HG03460 (cell line): ENCODE results near the gene RACK1.

ENCODE experiments used
- ATAC-seq: cut with Tn5 transposase; IDR thresholded peaks from one replicate; pipeline ENCODE4 v1.9.1; 2021; ENCODE audit not compliant: unreplicated experiment

RACK1 gene

DNA sequence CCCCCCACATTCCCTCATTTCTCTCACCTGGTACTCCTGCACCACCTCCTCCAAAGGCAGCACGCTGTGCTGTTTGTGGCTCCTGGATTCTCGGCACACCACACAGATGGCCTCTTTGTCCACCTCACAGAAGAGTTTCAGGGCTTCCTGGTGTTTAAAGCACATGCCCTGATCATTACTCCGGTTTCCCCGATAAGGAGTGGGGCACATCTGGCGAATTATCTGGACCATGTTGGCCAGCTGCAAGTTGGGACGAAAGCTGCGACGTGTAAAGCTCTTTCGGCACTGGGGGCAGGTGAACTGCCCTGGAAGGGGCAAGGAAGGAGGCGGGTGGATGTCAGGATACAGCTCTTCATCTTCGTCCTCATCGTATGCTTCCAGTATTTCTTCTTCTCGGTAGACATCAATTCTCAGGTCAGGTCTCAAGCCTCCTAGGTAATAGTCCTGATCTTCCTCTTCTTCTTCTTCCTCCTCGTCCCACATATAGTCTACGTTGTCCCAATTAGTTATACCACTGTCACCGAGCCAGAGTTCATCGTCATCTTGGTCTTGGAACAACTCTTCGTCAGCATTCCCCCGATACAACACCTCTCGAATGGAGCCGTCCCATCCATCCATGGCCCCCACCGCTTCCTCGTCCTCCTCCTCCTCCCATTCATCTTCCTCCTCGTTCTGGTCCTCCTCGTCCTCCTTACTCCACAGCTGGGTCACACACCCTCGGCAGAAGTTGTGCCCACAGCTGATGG is 16.4 kb upstream of the RACK1 start:
- no peak for ATAC-seq

DNA sequence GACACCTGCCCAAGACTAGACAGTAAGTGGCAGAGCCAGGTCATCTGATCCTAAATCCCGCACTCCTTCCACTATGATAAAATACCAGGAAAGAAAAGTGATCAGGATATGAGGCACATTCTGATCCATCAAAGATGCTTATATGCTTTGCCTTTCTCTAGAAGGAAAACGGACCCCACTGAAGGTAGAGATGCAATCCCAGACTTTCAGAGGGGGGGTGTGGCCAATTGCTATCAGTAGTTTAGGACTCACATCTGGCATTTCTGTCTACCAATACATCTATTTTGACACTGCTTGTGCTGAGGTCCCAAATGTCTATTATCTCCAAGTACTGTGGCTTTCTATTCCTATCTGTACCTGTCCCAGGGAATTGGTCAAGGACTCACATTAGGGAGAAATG is 15.6 kb upstream of the RACK1 start:
- no peak for ATAC-seq

DNA sequence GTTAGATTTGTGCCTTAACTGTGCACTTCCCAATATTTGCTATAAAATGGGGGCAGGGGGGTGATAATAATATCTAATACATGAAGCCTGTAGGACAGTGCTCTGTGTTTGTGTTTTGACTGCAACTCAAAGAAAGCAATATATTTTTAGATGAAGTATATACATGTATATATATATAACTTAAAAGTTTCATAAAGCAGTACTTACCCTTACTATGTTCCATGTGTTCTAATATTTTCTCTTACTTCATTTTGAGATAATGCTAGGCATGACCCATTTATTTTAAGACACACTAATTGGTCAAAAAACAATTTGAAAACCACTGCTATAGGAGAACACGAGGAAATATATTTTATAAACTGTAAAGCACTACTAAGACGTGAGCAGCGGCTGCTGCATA is 14.9 kb upstream of the RACK1 start:
- no peak for ATAC-seq

DNA sequence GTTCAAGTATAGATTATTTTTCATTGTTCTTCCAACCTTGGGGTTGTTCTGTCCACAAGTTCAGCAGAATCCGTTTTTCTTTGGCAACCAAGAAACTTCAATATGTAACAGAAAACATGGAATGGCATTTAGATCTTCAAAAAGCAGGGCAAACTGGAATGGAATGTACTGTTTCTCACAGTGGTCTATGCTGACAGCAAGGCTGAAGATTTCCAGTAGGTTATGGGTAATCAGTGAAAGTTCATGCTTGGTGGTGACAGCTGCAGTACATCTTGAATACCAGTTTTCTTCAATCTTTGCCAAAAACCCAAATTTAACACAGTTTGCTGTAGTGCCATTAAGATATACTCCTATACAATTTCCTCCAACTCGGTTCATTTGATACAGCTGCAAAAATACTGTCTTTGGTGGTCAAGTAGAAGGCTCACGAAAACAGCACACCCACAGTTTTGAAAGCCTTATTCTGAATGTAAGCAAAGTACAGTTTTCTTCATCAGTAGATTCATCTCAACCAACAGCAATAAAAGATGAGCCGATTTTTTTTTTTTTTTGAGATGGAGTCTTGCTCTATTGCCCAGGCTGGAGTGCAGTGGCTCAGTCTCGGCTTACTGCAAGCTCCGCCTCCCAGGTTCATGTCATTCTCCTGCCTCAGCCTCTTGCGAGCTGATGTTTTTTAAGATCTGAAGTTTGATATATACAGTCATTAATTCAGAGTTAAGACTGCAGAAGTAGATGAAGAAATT is 12.3 kb upstream of the RACK1 start:
- no peak for ATAC-seq

DNA sequence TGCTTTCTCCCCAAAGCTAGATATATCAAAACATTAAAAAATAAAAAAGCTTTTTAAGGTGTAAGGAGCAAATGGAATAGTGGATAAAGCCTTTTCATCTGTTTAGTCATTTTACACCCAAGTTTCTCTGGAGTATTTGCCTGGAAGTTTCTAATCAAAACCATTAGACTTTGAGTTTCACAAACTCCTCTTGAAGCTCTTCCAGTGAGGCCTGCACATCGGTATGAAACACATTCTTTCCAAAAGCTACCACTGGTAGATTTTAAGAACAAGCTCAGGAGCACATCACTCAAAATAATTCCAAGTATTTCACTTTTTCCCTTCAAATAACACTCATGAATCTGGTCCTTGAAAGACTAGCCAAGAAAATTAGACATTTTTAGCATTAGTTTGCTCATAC is 11.6 kb upstream of the RACK1 start:
- ATAC-seq: no peak

DNA sequence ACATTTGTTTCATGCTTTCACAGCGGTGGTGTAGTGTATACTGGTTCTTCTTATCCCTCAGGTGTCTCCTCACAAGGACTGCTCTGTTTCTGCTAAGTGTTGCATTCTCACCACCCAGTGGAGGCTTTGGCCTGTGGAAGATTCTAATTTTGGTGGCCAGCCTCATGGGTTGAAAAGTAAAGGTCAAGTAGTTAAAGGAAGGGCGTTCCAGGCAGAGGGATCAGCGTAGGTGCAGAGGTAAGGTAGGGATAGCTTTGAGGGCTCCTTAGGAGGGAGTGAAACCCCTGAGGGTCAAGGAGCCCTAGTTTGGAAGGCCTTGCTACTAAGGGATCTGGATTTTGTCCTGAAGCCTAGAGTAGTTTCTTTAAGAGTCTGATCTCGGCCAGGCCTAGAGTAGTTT is 4.6 kb upstream of the RACK1 start:
- ATAC-seq: no peak

DNA sequence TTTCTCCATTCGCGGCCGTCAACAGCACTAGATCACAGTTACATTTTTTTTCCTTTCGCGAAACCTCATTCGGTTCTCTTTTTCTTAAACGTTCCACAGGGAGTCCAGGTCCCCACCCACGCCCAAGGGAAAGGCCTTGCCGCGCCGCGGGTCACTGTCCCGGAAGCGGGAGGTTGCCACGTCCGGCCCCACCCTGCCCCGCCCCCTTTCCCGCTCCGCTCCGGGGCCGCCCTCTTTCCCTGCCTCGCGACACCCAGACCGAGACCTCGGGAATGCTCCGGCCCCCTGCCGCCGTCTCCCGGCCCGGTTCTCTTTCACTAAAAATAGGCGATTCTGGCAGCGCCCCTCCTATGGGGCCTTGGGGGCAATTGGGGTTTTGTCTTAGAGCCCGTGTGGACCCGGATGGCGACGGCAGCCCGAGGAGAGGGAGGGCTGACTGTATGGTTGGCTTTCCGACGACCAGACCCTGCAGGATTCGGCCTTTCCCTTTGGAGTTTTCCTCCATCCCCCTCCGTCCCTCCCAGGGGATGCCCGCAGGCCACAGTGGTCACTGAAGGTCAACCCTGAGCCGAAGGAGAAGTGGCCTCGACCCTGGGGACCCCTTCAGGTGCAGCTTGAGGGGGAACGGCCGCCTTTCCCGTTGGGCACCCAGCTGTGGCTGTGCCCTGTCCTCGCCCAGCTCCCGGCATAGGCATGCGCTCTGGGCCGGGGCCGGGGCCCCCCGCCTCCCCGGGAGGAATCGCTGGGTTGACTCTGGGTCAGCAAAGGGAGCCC is 2.8 kb upstream of the RACK1 start:
- ATAC-seq: peak; percentile 43

DNA sequence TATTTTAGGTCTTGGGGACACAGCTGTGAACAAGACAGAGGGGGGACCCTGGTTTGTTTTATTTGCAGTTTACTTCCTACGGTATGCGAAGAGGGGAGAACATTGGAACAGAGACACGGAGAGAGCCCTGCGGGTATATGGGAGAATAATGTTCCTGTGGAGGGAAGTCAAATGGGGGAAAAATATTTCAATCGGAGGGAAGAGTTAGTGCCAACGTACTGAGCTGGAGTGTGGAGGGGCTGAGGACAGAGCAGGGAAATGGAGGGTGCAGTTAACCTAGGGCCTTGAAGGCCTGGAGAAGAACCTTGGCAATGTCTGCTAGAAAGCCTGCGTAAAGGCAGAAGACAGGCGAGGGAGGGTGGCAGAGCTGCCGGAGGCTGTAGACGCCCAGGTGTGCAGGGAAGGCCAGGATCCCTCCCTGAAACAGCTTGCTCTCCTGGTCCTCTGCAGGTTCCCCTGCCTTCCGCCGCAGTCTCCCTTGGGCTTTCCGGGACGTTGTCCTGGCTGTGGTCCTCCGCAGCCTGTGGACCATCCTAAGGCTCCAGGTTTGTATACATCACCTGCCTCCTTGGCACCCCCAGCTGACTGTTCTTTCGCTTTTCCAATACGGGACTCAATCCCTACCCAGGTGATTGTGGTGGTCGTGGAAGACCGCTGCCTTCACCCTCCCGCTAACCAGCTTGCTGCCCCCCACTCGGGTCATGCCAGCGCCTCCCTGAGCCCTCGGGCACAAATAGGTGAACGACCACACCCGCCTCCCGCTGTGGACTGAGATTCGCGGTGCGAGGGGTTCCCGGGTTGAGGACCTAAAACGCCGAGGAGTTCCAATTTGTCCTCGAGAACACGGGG is 1.9 kb upstream of the RACK1 start:
- peak; percentile 2 for ATAC-seq

DNA sequence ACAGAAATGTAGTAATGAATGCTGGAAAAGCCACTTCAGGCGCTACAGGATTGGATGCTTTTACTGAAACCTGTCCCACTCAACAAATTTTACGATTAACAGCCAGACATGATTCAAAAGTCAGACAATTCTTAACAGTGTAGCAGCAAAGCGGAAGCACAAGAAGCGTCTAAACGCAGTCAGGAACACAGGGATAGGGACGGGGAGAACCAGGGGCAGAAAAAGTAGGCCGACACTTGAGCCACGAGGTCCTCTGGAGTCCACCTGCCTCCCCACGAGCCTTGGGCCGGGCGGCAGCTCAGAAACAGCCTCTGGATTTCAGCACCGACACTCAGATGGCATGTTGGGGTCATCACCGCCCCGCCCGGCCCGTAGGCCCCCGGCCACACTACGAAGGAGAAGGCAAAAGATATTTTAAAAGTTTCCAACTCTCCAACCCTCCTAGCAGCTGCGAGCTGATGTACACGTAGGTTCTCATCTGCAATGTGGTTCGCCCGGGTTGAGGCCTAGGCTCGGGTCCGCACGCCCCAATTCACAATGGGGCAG is 615 bp downstream of the RACK1 start:
- ATAC-seq: no peak

DNA sequence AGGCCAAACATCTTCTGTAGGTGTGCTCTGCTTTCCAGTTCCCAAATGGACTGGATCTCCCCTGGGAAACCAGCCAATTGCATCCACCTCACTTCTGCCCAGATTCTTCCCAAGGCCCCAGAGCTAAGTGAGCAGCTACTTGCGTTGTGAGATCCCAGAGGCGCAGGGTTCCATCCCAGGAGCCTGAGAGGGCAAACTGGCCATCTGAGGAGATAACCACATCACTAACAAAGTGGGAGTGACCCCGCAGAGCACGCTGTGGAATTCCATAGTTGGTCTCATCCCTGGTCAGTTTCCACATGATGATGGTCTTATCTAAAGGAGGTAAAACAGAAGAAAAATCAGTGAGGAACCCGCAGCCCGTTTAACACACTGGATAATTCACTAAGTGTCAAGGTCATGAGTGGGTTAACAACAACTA is 1.7 kb downstream of the RACK1 start:
- ATAC-seq: no peak

DNA sequence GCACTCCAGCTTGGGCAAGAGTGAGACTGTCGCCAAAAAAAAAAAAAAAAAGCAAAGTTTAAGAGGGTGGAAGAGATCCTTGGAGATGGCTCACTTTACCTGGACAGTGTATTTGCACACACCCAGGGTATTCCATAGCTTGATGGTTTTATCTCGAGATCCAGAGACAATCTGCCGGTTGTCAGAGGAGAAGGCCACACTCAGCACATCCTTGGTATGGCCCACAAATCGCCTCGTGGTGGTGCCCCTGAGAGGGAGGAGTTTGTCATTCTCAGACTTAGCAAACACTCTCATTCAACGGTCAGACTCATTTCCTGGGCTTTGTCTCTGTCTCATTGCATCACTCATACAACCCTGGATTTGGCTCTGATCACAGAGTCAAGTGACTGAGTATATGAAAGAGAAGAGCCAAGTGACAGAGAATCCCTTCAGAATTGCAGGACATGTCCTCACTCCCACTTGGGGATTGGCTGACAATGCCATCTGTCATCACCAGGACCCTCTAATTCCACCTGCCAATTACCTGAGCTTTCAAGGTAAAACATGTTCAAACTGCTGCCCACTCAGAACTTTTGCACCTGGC is 2.2 kb downstream of the RACK1 start:
- ATAC-seq: no peak

DNA sequence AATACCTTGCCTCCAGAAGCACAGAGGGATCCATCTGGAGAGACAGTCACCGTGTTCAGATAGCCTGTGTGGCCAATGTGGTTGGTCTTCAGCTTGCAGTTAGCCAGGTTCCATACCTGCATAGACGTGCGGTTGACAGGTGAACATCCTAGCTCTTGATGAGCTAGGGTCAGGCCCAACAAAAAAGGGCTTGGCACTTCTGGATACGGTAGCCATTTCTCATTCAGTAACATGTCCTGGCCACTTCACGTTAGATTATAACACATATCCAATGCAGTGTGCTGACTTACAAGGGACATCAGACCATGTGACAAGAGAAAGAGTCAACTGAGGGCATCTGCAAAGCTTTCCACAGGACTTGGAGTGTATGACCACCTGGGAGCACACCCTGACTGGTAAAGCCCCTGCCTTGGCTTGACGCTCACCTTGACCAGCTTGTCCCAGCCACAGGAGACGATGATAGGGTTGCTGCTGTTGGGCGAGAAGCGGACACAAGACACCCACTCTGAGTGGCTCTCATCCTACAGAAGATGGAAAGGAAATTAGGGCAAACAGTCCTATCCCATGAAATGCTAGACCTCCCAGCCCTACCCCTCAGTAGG is 4.5 kb downstream of the RACK1 start:
- no peak for ATAC-seq

DNA sequence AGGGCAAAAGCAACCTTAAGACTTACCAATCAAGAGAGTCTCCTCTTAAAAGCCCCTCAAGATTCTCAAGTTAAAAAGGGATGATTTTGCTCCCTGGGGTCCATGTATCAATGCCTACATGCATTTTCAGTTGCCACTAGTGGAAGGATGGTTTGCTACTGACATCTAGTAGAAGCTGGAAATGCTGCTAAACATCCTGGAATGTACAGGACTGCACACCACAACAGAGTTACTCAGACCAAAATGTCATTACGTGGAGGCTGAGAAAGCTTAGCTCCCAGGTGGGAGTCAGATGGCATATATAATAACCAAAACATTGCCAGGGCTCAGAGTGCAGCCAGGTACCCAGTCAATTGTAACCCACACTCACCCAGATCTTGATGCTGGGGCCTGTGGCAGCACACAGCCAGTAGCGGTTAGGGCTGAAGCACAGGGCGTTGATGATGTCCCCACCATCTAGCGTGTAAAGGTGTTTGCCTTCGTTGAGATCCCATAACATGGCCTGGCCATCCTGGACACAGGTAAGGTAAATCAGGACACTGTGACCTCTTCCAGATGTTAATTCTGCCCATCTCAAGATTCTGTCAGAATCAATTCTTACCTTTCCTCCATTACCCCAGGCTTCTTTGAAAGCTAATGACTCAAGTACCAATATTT is 5.8 kb downstream of the RACK1 start:
- no peak for ATAC-seq

DNA sequence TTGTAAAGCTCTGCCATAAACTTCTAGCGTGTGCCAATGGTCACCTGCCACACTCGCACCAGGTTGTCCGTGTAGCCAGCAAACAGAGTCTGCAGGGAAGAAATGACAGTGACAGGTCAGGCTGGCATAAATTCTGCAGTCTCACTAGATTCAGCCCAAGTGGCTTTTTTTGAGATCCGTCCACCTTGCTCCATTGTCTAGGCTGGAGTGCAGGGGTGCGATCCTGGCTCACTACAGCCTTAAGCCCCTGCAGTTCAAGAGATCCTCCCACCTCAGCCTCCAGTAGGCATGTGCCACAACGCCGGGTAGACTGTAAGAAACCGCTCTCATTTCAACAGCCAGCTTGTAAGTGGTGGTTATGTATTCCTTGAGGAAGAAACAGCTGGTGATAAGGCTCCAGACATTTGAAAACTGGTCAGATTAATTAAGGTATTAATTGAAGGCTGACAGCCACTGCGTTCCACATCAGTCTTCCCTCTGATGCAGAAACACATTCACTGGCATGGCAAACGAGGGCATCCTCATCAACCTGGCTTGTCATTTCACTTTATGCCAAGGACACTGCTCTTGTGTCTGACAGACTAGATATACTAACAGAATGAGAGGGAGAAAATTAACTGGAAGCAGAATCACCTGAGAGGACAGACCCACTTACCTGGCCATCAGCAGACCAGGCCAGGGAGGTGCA is 6.6 kb downstream of the RACK1 start:
- ATAC-seq: no peak

DNA sequence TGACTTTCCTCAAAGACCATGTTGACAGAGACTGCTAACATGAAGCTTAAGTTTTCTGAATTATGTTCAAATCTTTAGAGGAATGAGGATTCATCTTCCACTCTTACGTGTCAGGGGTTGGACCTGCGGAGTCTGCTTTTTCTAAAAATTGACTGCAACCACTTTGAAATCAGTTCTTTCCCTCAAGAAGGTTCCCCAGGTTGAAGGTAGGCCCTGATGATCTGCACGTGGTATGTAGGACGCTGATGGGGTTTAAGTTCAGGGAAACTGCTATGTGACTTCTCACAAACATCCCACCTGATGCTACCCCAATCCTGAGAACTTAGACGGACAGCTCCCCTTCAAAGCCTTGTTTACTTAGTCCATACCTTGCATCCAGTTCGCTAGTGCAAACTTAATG is 7.2 kb downstream of the RACK1 start:
- no peak for ATAC-seq

DNA sequence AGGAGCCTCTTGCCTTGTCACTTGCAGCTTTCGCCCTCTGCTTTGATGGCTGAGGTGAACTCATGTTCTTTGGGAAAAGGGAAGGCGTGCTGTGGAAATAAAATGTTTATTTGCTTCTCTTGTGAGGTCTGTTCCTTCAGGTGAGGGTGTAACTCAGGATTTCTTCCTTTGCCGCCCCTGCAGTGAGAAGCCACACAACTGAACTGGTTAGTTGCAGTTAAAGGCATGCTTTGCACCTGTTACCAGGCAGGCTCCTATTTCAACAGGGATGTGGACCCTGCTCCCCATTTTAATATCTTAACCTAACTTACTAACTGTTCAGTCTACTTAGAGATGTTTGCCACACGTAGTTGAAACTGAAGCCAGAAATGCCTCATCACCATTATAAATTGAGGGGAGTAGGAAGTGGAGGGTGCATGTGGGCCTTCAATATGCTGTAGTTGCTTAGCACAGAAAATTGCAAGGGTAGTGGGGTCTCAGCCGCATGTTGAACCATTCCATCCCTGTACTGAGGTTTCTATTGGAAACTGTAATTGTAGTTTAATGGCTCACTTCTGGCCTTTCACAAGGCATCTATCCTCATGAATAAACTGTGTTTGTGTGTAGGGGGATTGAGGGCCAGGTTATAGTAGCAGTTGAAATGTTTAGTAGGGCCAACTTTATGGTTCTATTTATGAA is 7.9 kb downstream of the RACK1 start:
- ATAC-seq: no peak

DNA sequence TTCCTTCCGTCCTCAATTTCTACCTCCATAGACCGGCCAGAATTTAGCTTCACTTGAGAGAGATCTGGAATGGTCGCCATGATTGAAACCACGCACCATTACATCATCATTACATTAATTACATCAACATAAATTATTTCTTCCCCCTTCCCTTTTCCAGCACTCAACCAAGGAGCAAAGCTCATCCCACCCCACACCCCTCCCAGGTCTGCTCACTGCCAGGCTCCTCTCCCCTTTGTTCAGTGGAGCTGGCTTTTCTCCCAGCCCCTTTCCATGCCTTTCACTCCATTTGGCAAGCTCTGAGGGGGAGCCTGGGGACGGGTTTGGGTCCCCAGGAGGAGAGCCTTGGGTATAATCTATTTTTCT is 8.4 kb downstream of the RACK1 start:
- ATAC-seq: no peak
